Measurements from ENCODE around the gene GLCE. TPM values are rescaled to one million over a fixed set of nuclear protein-coding genes. Genes with fewer than 3 reads are reported as not detected.

Gene GLCE
- total and polyA plus RNA-seq, 9 of the 15 experiments (the other 6 are each of a cell fraction or from before 2014, with no cell fraction given): 4.6 to 12.3 (median 10.6) TPM

- TF ChIP-seq, protein P1, sequence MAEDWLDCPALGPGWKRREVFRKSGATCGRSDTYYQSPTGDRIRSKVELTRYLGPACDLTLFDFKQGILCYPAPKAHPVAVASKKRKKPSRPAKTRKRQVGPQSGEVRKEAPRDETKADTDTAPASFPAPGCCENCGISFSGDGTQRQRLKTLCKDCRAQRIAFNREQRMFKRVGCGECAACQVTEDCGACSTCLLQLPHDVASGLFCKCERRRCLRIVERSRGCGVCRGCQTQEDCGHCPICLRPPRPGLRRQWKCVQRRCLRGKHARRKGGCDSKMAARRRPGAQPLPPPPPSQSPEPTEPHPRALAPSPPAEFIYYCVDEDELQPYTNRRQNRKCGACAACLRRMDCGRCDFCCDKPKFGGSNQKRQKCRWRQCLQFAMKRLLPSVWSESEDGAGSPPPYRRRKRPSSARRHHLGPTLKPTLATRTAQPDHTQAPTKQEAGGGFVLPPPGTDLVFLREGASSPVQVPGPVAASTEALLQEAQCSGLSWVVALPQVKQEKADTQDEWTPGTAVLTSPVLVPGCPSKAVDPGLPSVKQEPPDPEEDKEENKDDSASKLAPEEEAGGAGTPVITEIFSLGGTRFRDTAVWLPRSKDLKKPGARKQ (CRISPR knock-in tag; IDR thresholded peaks at IDR 0.05): no peak
- TF ChIP-seq ZNF395 (CRISPR knock-in tag; IDR thresholded peaks at IDR 0.05) (peak; percentile 91), BDP1 (IDR thresholded peaks at IDR 0.05; ENCODE audit: insufficient read depth, insufficient read length) (no peak), ZC3H4 (CRISPR knock-in tag; IDR thresholded peaks at IDR 0.05; ENCODE audit: borderline replicate concordance) (no peak), ZBTB17 (CRISPR knock-in tag; IDR thresholded peaks at IDR 0.05) (peak; percentile 51; the same call in 1 of the 2 replicates), CREB5 (CRISPR knock-in tag; IDR thresholded peaks at IDR 0.05) (no peak), NFATC3 (IDR thresholded peaks at IDR 0.05) (no peak), KLF6 (CRISPR knock-in tag; IDR thresholded peaks at IDR 0.05; ENCODE audit: borderline replicate concordance) (peak; percentile 78; the same call in 1 of the 2 replicates), POLR2AphosphoS5 (IDR thresholded peaks at IDR 0.05; ENCODE audit: control insufficient read depth, insufficient read depth, low read depth, low read length) (peak; percentile 76; the same call in 1 of the 2 replicates), ZNF764 (CRISPR knock-in tag; IDR thresholded peaks at IDR 0.05; ENCODE audit: low read depth) (no peak), SRF (CRISPR knock-in tag; IDR thresholded peaks at IDR 0.05) (no peak), ZNF41 (CRISPR knock-in tag; conservative IDR thresholded peaks at IDR 0.05) (0 out of 2 replicates have a peak, but pooled peaks have one; percentile 45), ZNF589 (CRISPR knock-in tag; IDR thresholded peaks at IDR 0.05; ENCODE audit: low read depth) (peak; percentile 73; the same call in 1 of the 2 replicates), ZC3H11A (IDR thresholded peaks at IDR 0.05; ENCODE audit: low read depth, low read length) (no peak), ZNF518B (CRISPR knock-in tag; IDR thresholded peaks at IDR 0.05) (no peak), NR1H2 (CRISPR knock-in tag; IDR thresholded peaks at IDR 0.05) (no peak), ILF3 (IDR thresholded peaks at IDR 0.05; ENCODE audit: borderline replicate concordance) (no peak), NCOR1 (IDR thresholded peaks at IDR 0.05) (peak; percentile 85), NFE2 (IDR thresholded peaks at IDR 0.05; ENCODE audit: low read depth) (no peak), KLF10 (CRISPR knock-in tag; IDR thresholded peaks at IDR 0.05) (no peak), HDAC6 (IDR thresholded peaks at IDR 0.05; ENCODE audit: low read depth, low read length) (no peak), BRD4 (IDR thresholded peaks at IDR 0.05) (no peak)
These were observed 46.0 kb upstream of the GLCE start (continued) for GRCh38 chr15:69114331-69114928.
